ENCODE results near the gene PRKAG3.

Gene PRKAG3

GRCh38 chr2:218827701-218828476 lies 3.7 kb downstream of the PRKAG3 start:
- Histone ChIP-seq H3K27ac (replicated peaks) (no peak overlapping the region), H3K4me3 (replicated peaks; ENCODE audit: insufficient read depth, low read length) (no peak overlapping the region), H3K27me3 (ENCODE audit: insufficient read depth, poor library complexity, severe bottlenecking) (no peaks in the 10 kb centered on the region)
- no peak for DNase-seq (ENCODE audit: low read depth in 1 of 2, low spot score in 1 of 2)
- TF ChIP-seq CTCF (IDR thresholded peaks at IDR 0.05; ENCODE audit: insufficient read depth, low read length) (no peak), POLR2AphosphoS5 (IDR thresholded peaks at IDR 0.05; ENCODE audit: low read depth) (no peak), GABPA (IDR thresholded peaks at IDR 0.05; ENCODE audit: low read depth) (no peak), REST (IDR thresholded peaks at IDR 0.05; ENCODE audit: insufficient replicate concordance, low read depth) (no peak), SPI1 (IDR thresholded peaks at IDR 0.05; ENCODE audit: borderline replicate concordance, low read depth) (no peak)

GRCh38 chr2:218826791-218827190 lies 4.8 kb downstream of the PRKAG3 start:
- no peak overlapping the region for H3K4me3 ChIP-seq (replicated peaks; ENCODE audit: insufficient read depth, low read length)
- no peaks in the 10 kb centered on the region for H3K27me3 ChIP-seq (ENCODE audit: insufficient read depth, poor library complexity, severe bottlenecking)
- DNase-seq (ENCODE audit: low read depth in 1 of 2, low spot score in 1 of 2) = no peak
- TF ChIP-seq REST (IDR thresholded peaks at IDR 0.05; ENCODE audit: insufficient replicate concordance, low read depth) (no peak), GABPA (IDR thresholded peaks at IDR 0.05; ENCODE audit: low read depth) (no peak), SPI1 (IDR thresholded peaks at IDR 0.05; ENCODE audit: borderline replicate concordance, low read depth) (no peak), CTCF (IDR thresholded peaks at IDR 0.05; ENCODE audit: insufficient read depth, low read length) (no peak), POLR2AphosphoS5 (IDR thresholded peaks at IDR 0.05; ENCODE audit: low read depth) (no peak)
- H3K27ac ChIP-seq (replicated peaks) = no peak overlapping the region

- Histone ChIP-seq H3K27ac (replicated peaks) (no peak overlapping the region), H3K4me3 (replicated peaks; ENCODE audit: insufficient read depth, low read length) (no peak overlapping the region), H3K27me3 (ENCODE audit: insufficient read depth, poor library complexity, severe bottlenecking) (no peaks in the 10 kb centered on the region)
- TF ChIP-seq POLR2AphosphoS5 (IDR thresholded peaks at IDR 0.05; ENCODE audit: low read depth) (no peak), CTCF (IDR thresholded peaks at IDR 0.05; ENCODE audit: insufficient read depth, low read length) (no peak), GABPA (IDR thresholded peaks at IDR 0.05; ENCODE audit: low read depth) (no peak), SPI1 (IDR thresholded peaks at IDR 0.05; ENCODE audit: borderline replicate concordance, low read depth) (no peak), REST (IDR thresholded peaks at IDR 0.05; ENCODE audit: insufficient replicate concordance, low read depth) (no peak)
- DNase-seq (ENCODE audit: low read depth in 1 of 2, low spot score in 1 of 2) = no peak
Observed at GRCh38 chr2:218824004-218824403, 7.6 kb downstream of the PRKAG3 start.
